Activated CD4-positive, alpha-beta T cell treated with anti-CD3 and anti-CD28 coated beads for 4 hours (primary cell): ENCODE measurements around the gene LAG3.

Experiments used
- DNase-seq, 2 donors: peaks; one replicate each; pipeline ENCODE4 v3.0.0-alpha.2; 2020

LAG3 gene

DNA sequence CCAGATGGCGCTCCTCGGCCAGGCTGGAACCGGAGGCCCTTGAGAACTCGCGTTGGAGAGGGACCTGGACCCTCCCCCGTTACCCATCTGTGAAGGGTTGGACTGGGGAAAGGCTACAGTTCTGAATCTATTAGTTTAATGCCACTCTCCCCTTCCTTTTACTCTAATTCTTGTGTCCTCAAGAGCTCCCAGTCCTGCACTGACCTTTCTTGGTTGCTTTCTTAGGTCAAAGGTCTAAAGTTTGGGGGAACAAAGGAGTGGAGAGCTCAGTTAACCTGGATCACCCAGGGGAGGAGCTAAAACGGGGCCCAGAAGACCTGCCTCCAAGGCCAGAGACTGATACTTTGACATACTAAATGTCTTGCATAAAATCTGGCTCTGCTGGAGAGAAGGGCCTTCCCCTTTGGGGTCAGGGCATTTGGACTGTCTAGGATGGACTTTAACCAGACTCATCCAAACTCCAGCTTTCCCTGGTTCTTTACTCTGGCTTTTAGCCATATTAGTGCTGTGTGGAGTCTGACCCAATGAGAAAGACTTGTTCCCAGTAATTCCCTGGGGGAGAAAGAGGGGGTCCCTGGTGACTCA, 18.5 kb upstream of the LAG3 start:
- no peak for DNase-seq

DNA sequence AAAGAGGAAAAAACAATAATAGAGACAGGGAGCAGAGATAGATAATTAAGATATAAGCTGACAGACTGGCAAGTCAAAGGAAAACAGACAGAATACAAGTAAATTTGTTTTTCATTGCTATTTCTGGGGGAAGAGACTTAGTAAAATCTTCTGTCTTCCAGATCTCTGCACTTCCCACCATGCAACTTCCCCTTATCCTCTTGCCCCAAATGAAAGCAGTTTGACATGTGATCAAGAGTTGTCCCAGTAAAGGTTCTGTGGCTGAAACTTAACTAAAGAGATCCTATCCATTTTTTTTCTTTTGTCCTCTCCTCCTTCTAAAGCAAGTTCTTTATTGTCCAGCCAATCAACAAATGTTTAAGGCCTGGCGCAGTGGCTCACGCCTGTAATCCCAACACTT, 17.9 kb upstream of the LAG3 start:
- DNase-seq = no peak

DNA sequence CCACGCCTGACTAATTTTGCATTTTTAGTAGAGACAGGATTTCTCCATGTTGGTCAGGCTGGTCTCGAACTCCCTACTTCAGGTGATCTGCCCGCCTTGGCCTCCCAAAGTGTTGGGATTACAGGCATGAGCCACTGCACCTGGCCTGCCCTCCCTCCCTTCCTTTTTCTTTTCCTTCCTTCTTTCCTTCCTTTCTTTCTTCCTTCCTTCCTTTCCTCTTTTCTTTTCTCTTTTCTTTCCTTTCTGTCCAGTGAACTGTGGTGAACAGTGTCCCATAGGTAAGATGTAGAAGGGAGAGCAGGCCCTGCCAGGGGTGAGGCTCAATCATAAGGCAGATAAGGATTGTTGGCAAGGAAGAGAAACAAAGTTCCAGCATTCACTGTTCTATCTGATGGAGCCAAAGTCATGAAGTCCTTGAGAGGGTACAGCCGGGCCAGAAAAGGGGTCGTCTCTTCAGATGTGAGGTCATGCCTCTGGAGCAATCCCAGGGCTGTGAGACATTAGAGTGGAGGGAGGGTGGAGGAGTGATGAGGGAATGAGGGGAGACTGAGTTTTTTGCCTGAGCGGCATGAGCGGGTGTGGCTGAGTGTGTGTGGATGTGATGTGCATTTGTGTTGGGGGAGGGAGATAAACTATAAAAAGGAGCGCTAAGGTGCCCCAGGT, 15.2 kb upstream of the LAG3 start:
- no peak for DNase-seq

DNA sequence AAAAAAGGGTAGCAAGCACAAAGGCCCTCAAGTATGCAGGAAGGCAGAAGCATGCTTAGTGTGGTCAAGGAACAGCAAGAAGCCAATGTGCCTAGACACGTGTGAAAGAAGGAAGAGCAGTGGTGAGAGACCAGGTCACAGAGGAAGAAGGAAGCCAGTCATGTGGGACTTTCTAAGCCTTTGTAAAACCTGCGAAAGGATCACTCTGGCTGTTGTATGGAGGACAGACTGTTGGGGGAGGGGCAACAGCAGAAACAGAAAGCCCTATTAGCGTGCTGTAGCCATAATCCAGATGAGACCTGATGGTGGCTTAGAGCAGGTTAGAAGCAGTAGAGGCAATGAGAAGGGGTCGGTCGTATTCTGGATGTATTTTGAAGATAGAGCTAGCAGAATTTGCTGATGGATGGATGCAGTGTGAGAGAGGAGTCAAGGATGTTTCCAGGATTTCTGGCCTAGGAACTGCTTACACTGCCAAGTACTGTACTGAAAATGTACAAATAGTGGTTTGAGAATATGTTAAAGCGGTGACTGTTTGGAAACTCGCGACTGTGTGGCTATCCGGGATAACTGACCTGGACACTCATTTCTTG, 13.7 kb upstream of the LAG3 start:
- no peak for DNase-seq

DNA sequence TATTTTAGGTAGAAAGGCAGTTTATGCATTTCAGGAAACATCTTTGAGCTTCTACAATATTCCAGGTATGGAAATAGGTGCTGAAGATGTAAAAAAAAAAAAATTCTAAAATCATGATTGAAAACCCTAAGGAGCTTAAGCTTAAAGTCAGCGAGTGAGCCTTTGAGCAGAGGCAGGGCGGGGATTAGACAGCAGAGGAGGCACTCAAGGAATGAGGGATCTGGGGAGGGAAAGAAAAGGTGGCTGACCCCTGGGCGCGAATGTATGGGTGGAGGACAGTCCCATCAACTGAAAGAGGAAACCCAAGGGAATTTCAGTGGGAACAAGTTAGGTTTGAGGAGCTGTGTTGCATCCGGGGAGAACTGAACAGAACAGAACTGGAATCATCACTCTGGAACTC, 12.6 kb upstream of the LAG3 start:
- no peak for DNase-seq

DNA sequence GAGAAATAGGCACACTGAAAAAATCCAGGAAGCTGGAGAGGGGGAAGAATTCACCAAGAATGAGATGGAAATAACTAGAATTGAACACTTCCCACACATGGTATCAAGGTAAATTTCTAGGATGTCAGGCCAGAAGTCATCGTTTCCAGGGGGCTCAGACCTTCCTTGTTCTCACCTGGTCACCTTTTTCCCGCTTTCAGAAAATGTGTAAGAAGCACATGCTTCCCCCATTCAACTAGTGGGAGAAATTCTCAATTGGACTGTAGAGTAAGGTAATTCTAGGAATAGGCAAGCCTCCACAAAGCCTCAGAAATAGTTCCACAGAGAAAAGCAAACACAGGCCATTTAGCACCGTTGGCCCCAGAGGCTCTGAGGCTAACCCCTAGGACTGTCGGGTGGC, 8.9 kb upstream of the LAG3 start:
- no peak for DNase-seq

DNA sequence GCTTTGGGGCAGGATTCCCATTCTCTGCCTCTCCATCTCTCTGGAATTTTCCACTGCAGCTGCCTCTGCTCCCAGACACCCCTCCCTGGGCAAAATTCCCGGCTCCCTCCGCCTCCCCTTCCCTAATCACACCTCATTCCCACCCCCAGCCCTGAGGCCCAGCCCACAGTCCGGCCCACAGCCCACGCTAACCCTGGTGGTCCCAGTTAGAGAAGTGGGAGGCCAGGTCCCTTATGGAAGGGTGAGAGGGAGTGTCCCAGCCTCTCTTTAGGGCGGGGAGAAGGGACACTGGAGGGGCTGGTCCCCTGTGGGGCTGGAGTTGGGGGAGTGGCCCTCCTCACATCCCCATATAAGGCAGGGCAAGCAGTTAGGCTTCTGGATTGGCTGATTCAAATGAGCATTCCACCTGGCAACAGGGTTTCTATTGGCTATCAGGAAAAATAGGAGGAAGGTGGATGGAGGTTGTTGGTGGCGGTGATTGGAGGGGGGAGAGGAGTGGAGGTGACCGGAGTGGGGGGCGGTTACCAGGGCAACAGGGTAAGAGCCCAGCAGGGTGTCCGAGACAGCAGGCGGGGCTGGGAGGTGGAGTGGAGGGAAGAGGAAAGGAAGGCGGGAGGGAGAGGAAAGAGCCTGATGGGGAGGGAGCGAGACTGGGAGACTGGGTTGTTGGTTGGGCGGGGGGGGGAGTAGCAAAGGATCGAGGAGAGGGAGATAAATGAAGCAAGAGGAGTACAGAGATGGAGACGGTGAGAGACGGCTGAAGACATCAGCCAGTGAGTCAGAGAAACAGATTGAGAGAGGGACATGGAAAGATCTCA, 8.1 kb upstream of the LAG3 start:
- DNase-seq = peak; percentile 36 to 38

DNA sequence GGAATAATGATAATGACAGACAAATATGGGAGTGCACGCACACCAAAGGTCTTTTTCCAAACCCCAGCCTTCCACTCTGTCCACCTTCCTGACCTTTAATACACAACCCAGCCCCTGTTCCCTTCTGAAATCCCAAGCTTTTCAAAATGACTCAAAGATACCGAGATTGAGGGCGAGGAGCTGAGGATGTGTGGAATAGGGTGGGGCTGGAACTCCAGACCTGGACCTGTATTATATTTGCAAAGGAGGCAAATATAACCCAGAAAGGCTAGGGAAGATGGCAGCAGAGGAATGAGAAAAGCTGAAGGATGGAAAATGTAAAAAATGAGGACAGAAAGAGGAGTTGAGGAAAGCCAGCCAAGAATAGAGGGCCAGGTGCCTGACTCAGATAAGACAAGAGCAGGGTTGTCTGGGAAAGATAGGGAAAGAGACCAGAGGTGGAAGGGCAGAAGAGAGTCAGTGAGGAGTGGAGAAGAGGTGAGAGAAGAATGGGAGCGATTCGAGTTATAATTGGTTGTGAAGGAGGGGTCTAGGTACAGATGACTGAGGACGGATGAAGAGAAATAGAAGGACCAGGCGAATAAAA, 7.2 kb upstream of the LAG3 start:
- no peak for DNase-seq

DNA sequence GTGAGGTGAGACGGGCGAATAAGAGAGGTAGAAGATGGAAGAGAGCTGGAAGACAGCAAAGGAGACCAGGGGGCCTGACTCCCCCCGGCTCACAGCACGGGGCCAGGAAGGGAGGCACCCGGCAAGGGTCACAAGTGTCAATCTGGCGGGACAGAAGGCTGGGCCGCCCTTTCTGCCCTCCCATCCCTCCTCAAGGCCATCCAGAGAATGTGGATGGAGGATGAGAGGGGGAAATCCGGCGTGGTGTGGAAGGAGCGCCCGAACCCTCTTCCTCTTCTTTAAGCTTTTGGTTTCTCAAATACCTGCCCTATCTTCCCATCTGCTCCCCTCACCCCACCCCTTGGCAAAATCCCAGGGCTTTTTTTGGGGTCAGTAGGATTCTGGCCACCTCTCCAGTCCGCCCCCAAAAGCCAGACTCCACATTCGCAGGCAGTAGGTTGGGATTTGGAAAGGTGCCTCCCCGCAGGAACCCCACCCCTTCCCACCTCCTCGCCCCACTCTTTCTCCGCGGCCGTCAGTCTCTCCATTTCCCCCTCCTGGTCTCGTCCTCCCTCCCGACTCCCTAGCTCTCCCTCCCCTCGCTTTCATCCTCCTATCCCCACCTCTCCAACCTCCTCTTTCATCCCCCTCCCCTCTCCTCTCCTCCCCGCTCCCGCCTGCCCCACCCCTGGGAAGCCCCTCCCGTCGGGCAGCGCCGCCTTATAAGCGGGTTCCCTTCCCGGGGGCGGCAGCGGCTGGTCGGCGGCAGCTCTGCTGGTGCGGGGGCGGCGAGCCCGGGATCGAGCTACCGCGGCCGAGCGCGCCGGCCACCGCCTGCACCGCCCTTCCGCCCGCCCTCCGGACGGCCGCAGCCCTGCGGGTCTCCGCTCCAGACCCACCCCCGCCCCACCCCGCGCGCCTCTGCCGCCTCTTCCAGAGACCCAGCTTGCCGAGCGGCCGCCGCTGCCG, 6.4 kb upstream of the LAG3 start, which contains the start of gene PTMS:
Gene PTMS, plus strand, starts transcription at position 730 of the 948 bp plus-strand sequence. CDS start 343 bp downstream, outside the sequence.
- DNase-seq = peak in 1 of 2 donors; percentile 32

DNA sequence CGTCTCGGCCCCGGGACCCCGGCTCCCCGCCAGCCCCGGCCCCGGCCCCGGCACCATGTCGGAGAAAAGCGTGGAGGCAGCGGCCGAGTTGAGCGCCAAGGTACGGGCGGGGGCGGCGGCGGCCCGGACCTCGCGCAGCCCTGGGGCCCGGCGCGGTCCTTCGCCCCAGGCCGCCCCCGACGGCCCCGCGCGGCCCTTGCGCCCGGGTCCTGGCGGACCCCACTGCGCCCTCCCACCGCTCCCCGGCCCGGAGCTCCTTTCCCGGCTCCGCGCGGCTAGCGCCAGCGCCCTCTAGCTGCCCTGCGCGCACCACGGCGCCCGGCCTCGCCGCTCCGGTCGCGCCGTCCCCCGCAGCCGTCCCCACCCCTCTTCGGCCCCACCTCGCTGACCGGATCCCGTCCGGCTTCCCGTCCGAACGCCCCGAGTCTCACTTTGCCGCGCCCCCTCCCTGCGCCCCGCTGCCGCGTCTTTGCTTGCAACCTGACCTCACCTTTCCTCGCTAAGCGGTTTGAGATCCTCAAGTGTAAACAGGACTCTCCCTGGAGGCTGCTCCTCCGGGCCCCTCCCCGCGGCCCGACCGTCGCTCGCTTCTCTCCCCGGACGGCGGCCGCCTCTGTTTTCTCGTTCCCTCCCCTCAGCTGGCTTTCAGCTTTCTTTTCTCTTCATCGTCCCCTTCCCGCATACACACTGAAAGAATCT, 5.5 kb upstream of the LAG3 start:
- DNase-seq = peak; percentile 42 to 43

DNA sequence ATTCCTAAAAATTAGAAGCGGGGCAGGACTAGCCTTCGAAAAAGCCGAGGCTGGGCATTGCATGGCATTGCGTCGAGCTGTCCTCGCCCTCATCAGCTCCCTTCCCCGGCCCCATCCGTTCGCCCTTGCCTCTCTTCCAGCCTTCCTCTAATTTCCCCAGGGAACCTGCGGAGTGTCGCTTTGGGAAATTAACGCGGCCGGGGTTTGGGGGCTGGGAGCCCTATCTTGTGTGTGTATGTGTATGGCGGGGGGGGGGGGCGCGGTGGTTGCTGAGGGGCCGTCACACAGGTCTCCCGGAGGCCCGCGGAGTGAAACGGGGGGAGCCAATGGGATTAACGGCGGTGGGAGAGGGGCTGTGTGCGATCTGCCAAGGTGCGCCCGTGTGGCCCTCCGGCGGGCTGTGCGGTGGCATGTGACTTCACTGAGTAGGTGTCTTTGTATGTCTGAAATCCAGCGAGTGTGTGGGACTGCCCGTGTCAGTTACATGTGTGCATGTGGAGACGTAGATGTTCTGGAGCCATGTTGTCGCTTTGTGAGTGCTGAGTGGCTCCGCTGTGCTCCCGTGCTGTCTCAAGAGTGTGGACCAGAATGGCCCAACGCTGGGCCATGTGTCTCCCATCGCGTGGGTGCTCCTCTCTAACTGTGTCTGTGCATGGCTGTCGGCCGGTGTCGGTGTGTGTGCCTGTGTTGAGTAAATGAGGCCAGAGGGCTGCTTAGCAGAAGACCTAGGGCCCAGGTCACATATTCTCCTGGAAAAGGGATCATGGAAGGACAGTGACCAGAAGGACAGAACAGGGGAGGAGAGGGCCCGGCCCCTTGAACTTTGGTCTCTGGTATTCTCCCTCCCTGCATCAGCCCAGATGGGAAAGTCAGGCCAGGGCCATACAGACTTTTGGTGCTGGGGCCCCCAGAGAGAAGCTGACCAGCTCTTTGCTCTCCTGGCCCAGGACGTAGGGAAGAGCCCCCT, 4.7 kb upstream of the LAG3 start:
- no peak for DNase-seq

DNA sequence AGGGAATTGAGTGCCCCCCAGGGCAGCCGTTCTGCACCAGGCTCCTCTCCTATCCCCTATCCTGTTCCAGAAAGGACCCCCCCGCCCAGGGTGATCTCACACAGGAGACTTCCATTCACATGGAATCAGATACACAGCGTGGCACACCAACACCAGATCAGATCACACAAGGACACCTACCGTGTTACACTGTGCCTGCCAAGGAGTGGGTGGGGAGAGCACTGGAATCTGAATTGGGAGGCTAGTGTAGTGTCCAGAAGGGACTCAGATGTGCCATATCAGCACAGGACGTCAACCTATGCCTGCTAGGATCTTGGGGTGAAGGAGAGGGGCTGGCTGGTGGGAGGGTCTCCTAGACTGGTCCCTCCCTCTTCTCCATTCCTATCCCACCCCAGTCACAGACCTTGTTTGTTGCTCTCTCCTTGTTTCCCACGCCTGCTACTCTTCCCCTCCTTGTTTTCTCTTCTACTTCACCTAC, 3.8 kb upstream of the LAG3 start:
- no peak for DNase-seq

DNA sequence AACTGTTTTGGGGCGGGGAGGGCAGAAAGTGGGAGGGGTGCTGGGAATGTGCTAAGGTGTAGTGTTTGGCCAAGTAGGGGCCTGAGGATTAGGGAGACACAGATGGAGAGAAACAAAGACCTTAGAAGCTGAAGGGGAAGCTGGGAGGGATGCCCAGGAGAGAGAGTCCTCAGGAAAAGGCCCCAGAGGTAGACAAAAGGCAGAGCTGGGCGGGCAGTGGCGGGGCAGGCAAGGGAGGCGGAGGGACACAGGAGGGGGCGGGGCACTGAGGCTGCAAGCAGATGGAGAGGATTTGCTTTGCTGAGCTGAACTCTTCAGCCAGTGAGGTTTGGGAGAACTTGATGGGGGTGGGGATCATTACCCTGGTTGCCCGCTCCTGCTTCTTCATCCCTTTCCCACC, 3.3 kb upstream of the LAG3 start:
- DNase-seq = no peak

DNA sequence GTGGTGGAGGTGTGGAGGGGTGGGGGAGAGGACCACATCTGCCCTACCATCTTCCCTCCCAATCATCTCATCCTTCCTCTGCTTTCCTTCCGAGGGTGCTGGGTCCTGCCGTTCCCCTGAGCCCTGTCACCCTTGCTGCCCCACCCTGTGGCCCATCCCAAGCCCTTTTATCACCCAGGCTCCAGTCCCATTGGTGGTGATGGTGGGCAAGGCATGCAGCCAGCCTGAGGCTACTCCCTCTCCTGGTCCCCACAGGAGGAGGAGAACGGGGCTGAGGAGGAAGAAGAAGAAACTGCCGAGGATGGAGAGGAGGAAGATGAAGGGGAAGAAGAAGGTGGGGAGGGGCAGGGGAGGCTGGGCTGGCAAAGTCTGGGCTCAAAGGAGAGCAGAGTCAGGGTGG, 2.7 kb upstream of the LAG3 start:
- no peak for DNase-seq

DNA sequence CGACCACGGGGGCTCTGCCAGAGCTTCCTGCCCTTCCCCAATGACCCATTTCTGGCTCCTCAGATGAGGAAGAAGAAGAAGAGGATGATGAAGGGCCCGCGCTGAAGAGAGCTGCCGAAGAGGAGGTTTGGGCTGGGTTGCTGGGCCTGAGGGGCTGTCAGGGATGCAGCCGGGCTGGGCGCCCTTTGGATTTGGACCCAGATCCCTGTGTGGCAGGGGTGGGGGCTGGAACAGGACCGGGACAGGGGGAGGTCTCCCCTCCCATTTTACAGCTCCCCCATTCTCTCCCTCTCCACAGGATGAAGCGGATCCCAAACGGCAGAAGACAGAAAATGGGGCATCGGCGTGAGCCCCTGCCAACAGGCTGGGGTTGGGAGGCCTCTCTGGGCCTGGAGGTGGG, 2.2 kb upstream of the LAG3 start:
- no peak for DNase-seq

DNA sequence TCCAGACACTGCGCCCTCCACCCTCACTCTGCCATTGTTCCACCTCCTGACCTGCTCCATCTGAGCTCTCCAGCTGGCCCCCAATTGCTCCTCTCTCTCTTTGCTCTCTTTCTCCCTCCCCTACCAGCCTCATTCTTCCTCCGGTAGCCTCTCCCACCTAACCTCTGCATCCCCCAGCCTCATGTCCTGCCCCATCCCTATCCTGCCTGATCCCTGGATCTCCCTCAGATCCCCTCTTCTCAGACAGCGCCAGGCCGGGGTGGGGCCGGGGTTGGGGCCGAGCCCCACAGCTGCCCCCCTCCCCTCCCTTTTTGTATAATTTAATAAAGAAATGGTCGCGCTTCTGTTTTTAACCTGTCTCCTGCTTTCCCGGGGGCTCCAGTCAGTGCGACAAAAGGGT, 1.7 kb upstream of the LAG3 start:
- no peak for DNase-seq

DNA sequence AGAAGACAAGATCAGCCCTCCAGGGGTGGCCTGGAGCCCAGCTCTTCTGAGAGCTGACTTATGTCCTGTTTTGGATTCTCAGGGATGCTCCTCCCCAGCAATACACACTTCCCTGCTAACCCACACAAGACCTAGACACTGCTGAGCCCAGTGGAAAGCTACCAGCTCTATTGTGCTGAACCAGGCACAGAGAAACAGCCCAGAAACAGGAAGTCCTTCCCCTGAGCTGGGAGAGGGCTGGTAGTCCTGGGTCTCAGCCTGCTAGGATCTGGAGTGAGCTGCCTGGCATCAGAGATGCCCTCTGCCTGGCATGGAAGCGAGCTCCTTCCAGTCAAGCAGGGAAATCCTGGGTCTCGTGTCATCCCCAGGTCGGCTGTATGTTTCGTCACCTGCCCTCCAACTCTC, 1.2 kb upstream of the LAG3 start:
- DNase-seq = no peak

DNA sequence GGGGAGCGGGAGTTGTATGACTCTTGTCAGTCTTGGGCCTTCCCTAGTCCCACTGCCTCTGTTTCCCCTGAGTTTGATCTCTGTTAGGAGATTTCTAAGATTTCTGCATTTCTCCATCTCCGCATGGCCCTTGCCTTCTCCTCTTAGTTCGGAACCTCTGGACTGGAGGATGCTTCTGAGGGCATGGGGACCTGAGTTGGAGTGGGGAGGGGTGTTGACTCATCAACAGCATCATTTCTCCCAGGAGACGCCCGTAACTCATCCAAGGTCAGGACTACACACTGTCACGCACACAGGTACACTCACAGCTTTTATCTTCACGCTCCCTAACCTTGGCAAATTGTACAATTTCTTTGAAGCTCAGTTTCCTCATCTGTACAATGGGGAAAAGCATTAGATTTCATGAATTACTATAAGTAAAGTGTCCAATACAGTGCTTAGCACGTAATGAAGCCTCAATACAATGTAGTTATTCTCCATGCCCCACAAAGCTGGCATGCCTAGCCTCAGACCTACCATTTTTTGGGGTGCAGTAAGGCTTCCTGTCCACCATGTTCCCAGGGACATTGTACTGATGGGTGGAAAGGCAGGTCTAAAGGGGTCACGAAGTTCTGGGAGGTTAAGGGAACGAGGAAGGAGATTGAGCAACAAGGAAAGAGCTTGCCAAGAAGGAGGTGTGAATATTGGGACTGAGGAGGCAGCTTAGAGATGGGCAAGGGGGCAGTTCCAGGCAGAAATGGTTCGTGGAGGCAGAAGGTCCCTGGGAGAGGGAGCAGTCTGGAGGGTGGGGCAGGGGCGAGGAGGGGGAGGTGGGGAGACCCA, 600 bp upstream of the LAG3 start:
- no peak for DNase-seq
